H7 (cell line): ENCODE results near the gene PCDHB11. TPM values are rescaled to one million over a fixed set of nuclear protein-coding genes. Genes with fewer than 3 reads are reported as not detected.
"Not testable (repeated sequence)": the region's sequence is repeated elsewhere in the genome, so short reads cannot be mapped to it uniquely, and the experiment has no call there.

Experiments
- DNase-seq: peaks from one replicate; pipeline ENCODE4 v3.0.0; 2012
- H3K27me3 ChIP-seq: 2 replicates; pipeline ENCODE4 v1.6.0; 2011; ENCODE audit warnings: mild to moderate bottlenecking, low read length; ENCODE audit not compliant: control insufficient read depth, insufficient read depth
- H3K36me3 ChIP-seq: replicated peaks from 2 replicates; pipeline ENCODE4 v1.5.1; 2011; ENCODE audit warnings: low read length; ENCODE audit not compliant: control insufficient read depth, insufficient read depth
- H3K4me3 ChIP-seq: 2 replicates; pipeline ENCODE4 v1.5.1; 2011; ENCODE audit warnings: low read depth, mild to moderate bottlenecking, control low read depth, low read length, moderate library complexity; ENCODE audit not compliant: insufficient read depth
- total RNA-seq: library from RNA; depleted of rRNA; stranded (reverse); fragments of >200 nt; shearing (Covaris generic); gene quantifications from 2 replicates; pipeline ENCODE4 v1.2.3, GENCODE V29; 2014; rRNA removed

Gene PCDHB11
- total RNA-seq, 1 experiment from 2014 or later, result 0.03 TPM

DNA sequence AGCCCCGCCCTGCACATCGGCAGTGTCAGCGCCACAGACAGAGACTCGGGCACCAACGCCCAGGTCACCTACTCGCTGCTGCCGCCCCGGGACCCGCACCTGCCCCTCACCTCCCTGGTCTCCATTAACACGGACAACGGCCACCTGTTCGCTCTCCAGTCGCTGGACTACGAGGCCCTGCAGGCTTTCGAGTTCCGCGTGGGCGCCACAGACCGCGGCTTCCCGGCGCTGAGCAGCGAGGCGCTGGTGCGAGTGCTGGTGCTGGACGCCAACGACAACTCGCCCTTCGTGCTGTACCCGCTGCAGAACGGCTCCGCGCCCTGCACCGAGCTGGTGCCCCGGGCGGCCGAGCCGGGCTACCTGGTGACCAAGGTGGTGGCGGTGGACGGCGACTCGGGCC lies 47.5 kb downstream of the PCDHB11 start:
- H3K4me3 ChIP-seq, H3K36me3 ChIP-seq, DNase-seq, H3K27me3 ChIP-seq: not testable (repeated sequence)

- not testable (repeated sequence) for H3K4me3 ChIP-seq, H3K27me3 ChIP-seq, DNase-seq, H3K36me3 ChIP-seq
Measured at GRCh38 chr5:141247434-141247833, 48.0 kb downstream of the PCDHB11 start.

DNA sequence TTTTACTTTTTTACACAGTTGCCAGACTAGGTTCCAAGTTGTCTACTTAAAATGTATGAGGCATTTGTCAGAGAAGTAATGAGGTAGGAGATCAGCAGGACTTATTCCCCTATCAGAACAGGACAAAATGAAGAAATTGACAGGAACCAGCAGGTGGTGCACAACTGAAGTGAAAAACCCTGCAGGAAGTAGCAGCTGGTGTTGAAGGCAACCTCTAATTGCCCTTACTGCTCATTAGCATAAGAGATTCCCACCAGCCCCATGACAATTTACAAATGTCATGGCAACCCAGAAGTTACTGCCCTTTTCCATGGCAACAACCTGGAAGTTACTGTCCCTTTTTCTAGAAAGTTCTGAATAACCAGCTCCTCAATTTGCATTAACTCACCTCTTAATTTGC lies 51.1 kb downstream of the PCDHB11 start:
- no peak for DNase-seq
- Histone ChIP-seq H3K4me3 (no peak overlapping the region), H3K27me3 (no peaks in the 10 kb centered on the region), H3K36me3 (no peaks in the 10 kb centered on the region)

Other genes starting within 250 kb of the PCDHB11 start
- 21.2 and 24.2 TPM in 2 replicates for gene PCDHAC2, start 233.2 kb upstream of the PCDHB11 start, total RNA-seq
- 0.10 and 0.30 TPM in 2 replicates for gene PCDHB1, start 148.3 kb upstream of the PCDHB11 start, total RNA-seq
- 0.69 and 1.9 TPM in 2 replicates for gene PCDHB2, start 105.0 kb upstream of the PCDHB11 start, total RNA-seq
- gene PCDHB3, start 99.2 kb upstream of the PCDHB11 start, total RNA-seq, result 0.21 and 0.26 TPM in 2 replicates
- gene PCDHB4, start 77.8 kb upstream of the PCDHB11 start, total RNA-seq, result 0.35 and 0.41 TPM in 2 replicates
- 0.07 TPM in 2 replicates for gene PCDHB5, start 64.4 kb upstream of the PCDHB11 start, total RNA-seq
- gene PCDHB6, start 49.6 kb upstream of the PCDHB11 start, total RNA-seq, result not detected in 2 replicates
- gene PCDHB7, start 27.0 kb upstream of the PCDHB11 start, total RNA-seq, result 0.03 TPM in 1 of 2 replicates, not detected in the other
- not detected in 2 replicates for gene PCDHB8, start 21.8 kb upstream of the PCDHB11 start, total RNA-seq
- gene PCDHB16, start 17.2 kb upstream of the PCDHB11 start, total RNA-seq, result 0.03 and 0.07 TPM in 2 replicates
- not detected in 2 replicates for gene PCDHB9, start 12.5 kb upstream of the PCDHB11 start, total RNA-seq
- gene PCDHB10, start 7.3 kb upstream of the PCDHB11 start, total RNA-seq, result 0.03 and 0.33 TPM in 2 replicates
- not detected in 2 replicates for gene PCDHB12, start 9.1 kb downstream of the PCDHB11 start, total RNA-seq
- gene PCDHB13, start 14.3 kb downstream of the PCDHB11 start, total RNA-seq, result 0.03 TPM in 1 of 2 replicates, not detected in the other
- 0.10 and 0.26 TPM in 2 replicates for gene PCDHB14, start 23.7 kb downstream of the PCDHB11 start, total RNA-seq
- not detected in 2 replicates for gene PCDHB15, start 45.8 kb downstream of the PCDHB11 start, total RNA-seq
- 0.14 TPM in 1 of 2 replicates, not detected in the other for gene SLC25A2, start 104.4 kb downstream of the PCDHB11 start, total RNA-seq
- 39.5 and 41.8 TPM in 2 replicates for gene TAF7, start 121.2 kb downstream of the PCDHB11 start, total RNA-seq
- gene PCDHGA1, start 130.9 kb downstream of the PCDHB11 start, total RNA-seq, result not detected in 2 replicates
- not detected in 2 replicates for gene PCDHGA2, start 139.1 kb downstream of the PCDHB11 start, total RNA-seq
- 0.14 TPM in 1 of 2 replicates, not detected in the other for gene PCDHGA3, start 144.2 kb downstream of the PCDHB11 start, total RNA-seq
- gene PCDHGB1, start 150.5 kb downstream of the PCDHB11 start, total RNA-seq, result not detected in 2 replicates
- gene PCDHGA4, start 155.4 kb downstream of the PCDHB11 start, total RNA-seq, result 0.03 TPM in 1 of 2 replicates, not detected in the other
- 0.03 TPM in 1 of 2 replicates, not detected in the other for gene PCDHGB2, start 160.4 kb downstream of the PCDHB11 start, total RNA-seq
- not detected in 2 replicates for gene PCDHGA5, start 164.5 kb downstream of the PCDHB11 start, total RNA-seq
- 0.26 TPM in 1 of 2 replicates, not detected in the other for gene PCDHGB3, start 170.6 kb downstream of the PCDHB11 start, total RNA-seq
- gene PCDHGA6, start 174.3 kb downstream of the PCDHB11 start, total RNA-seq, result 0.04 TPM in 1 of 2 replicates, not detected in the other
- not detected in 2 replicates for gene PCDHGA7, start 183.1 kb downstream of the PCDHB11 start, total RNA-seq
- gene PCDHGB4, start 188.1 kb downstream of the PCDHB11 start, total RNA-seq, result 0.66 and 1.4 TPM in 2 replicates
- 0.22 TPM in 1 of 2 replicates, not detected in the other for gene PCDHGA8, start 193.0 kb downstream of the PCDHB11 start, total RNA-seq
- gene PCDHGB5, start 198.3 kb downstream of the PCDHB11 start, total RNA-seq, result not detected in 2 replicates
- gene PCDHGA9, start 203.2 kb downstream of the PCDHB11 start, total RNA-seq, result 0.04 and 0.10 TPM in 2 replicates
- gene PCDHGB6, start 208.4 kb downstream of the PCDHB11 start, total RNA-seq, result 1.7 and 1.9 TPM in 2 replicates
- 0.35 and 0.78 TPM in 2 replicates for gene PCDHGA10, start 213.4 kb downstream of the PCDHB11 start, total RNA-seq
- gene PCDHGB7, start 218.1 kb downstream of the PCDHB11 start, total RNA-seq, result 4.4 and 4.6 TPM in 2 replicates
- 0.21 and 0.30 TPM in 2 replicates for gene PCDHGA11, start 221.4 kb downstream of the PCDHB11 start, total RNA-seq
- gene PCDHGA12, start 230.9 kb downstream of the PCDHB11 start, total RNA-seq, result 0.10 and 0.44 TPM in 2 replicates